ENCODE results near the gene THPO.
A peak's percentile ranks its signal among the peaks of the same experiment; 100 is the strongest.

Gene THPO

DNA sequence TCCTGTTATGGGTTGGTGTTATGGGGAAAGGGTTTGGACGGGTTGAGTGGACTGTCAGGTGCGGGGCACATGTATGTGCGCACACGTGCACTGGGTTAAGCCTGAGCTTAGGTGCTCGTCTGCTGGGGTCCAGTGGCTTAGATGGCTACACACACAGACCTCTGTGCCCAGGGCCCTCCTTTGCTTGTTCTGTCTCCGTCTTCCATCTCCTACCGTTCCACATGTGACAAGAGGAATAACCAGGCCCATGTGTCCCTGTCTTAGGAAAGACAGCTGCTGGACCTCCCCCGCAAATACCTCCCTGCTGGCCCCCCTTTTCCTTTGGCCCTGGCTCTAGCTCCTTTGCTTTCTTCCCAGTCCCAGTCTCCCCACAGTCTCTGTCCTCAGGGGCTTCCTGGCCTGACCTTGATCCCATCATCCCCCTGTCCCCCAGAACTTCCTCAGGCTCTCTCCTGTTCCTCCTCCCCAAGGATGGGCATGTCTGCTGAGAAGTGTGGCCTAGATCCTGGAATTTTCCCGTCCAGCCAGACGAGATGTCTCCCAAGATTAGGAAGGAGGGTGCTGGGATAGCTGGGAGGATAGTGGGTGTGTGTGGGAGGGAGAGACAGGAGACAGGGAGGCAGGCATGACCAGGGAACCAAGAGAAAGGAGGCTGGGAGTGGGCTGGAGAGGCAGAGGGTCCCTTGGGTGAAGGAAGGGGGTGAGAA lies 797 bp upstream of the THPO start:
- TF ChIP-seq CEBPB (IDR thresholded peaks at IDR 0.05) (no peak), YY1 (IDR thresholded peaks at IDR 0.05; ENCODE audit: low read depth) (no peak), FOXM1 (IDR thresholded peaks at IDR 0.05; ENCODE audit: borderline replicate concordance, low read depth) (no peak), RAD21 (IDR thresholded peaks at IDR 0.05; ENCODE audit: low read depth) (no peak), USF1 (IDR thresholded peaks at IDR 0.05) (no peak), TCF12 (IDR thresholded peaks at IDR 0.05; ENCODE audit: low read depth) (no peak), CREB1 (IDR thresholded peaks at IDR 0.05; ENCODE audit: low read depth) (no peak), EGR1 (IDR thresholded peaks at IDR 0.05) (no peak), NFIC (IDR thresholded peaks at IDR 0.05) (no peak)
- TF ChIP-seq, protein P1, sequence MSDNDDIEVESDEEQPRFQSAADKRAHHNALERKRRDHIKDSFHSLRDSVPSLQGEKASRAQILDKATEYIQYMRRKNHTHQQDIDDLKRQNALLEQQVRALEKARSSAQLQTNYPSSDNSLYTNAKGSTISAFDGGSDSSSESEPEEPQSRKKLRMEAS (IDR thresholded peaks at IDR 0.05) = no peak
- TF ChIP-seq, protein P2, sequence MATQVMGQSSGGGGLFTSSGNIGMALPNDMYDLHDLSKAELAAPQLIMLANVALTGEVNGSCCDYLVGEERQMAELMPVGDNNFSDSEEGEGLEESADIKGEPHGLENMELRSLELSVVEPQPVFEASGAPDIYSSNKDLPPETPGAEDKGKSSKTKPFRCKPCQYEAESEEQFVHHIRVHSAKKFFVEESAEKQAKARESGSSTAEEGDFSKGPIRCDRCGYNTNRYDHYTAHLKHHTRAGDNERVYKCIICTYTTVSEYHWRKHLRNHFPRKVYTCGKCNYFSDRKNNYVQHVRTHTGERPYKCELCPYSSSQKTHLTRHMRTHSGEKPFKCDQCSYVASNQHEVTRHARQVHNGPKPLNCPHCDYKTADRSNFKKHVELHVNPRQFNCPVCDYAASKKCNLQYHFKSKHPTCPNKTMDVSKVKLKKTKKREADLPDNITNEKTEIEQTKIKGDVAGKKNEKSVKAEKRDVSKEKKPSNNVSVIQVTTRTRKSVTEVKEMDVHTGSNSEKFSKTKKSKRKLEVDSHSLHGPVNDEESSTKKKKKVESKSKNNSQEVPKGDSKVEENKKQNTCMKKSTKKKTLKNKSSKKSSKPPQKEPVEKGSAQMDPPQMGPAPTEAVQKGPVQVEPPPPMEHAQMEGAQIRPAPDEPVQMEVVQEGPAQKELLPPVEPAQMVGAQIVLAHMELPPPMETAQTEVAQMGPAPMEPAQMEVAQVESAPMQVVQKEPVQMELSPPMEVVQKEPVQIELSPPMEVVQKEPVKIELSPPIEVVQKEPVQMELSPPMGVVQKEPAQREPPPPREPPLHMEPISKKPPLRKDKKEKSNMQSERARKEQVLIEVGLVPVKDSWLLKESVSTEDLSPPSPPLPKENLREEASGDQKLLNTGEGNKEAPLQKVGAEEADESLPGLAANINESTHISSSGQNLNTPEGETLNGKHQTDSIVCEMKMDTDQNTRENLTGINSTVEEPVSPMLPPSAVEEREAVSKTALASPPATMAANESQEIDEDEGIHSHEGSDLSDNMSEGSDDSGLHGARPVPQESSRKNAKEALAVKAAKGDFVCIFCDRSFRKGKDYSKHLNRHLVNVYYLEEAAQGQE (IDR thresholded peaks at IDR 0.05; ENCODE audit: low read depth) = no peak

- TF ChIP-seq CEBPB (IDR thresholded peaks at IDR 0.05) (no peak), YY1 (IDR thresholded peaks at IDR 0.05; ENCODE audit: low read depth) (no peak), CREB1 (IDR thresholded peaks at IDR 0.05; ENCODE audit: low read depth) (no peak), EGR1 (IDR thresholded peaks at IDR 0.05) (no peak), TEAD4 (IDR thresholded peaks at IDR 0.05) (no peak), TCF12 (IDR thresholded peaks at IDR 0.05; ENCODE audit: low read depth) (no peak), FOXM1 (IDR thresholded peaks at IDR 0.05; ENCODE audit: borderline replicate concordance, low read depth) (no peak), RAD21 (IDR thresholded peaks at IDR 0.05; ENCODE audit: low read depth) (no peak), USF1 (IDR thresholded peaks at IDR 0.05) (no peak), TAF1 (IDR thresholded peaks at IDR 0.05; ENCODE audit: low read depth) (no peak), NFIC (IDR thresholded peaks at IDR 0.05) (no peak)
- TF ChIP-seq, protein P2 (IDR thresholded peaks at IDR 0.05; ENCODE audit: low read depth) = no peak
- TF ChIP-seq, protein P1 (IDR thresholded peaks at IDR 0.05) = no peak
Measured at GRCh38 chr3:184377374-184377773, 633 bp downstream of the THPO start.

DNA sequence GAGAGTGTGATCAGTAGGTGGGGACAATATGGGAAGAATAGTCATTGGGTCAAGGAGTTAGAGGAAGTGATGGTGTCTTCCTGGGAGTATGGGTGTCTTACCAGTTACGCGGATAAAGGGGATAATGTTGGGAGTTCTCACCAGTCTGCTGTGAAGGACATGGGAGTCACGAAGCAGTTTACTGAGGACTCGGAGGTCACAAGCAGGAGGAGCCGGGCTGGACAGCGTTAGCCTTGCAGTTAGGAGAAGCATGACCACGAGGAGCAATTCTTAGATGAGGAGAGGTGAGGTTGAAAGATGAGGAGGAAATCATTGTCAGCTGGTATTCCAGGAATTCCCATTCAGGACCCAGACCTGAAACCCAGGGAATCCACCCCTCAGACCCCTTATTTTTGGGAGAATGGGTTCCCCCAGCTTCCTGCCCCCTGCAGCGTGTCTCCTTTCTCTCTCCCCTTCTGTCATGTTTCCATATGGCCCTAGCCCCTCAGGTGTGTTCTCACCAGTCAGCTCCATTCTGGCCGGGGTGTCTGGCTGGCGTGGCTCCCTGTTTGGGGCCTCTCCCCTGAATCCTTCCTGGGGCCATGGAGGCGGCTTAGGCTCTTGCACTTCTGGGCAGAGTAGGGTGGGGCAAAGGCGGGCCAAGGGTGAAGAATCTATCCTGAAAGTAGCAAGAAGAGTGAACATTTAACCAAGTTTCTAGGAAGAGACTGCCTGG lies 2.1 kb downstream of the THPO start:
- TF ChIP-seq, protein P2 (IDR thresholded peaks at IDR 0.05; ENCODE audit: low read depth) = peak; percentile 17; the same call in 1 of the 2 replicates
- TF ChIP-seq CREB1 (IDR thresholded peaks at IDR 0.05; ENCODE audit: low read depth) = no peak
- TF ChIP-seq TAF1 (IDR thresholded peaks at IDR 0.05; ENCODE audit: low read depth) = no peak
- TF ChIP-seq YY1 (IDR thresholded peaks at IDR 0.05; ENCODE audit: low read depth) = no peak
- TF ChIP-seq, protein P1 (IDR thresholded peaks at IDR 0.05) = no peak

- TF ChIP-seq, protein P1 (IDR thresholded peaks at IDR 0.05) = no peak
- no peak for TF ChIP-seq TCF12 (IDR thresholded peaks at IDR 0.05; ENCODE audit: low read depth)
- TF ChIP-seq FOXM1 (IDR thresholded peaks at IDR 0.05; ENCODE audit: borderline replicate concordance, low read depth) = no peak
- no peak for TF ChIP-seq USF1 (IDR thresholded peaks at IDR 0.05)
- TF ChIP-seq TAF1 (IDR thresholded peaks at IDR 0.05; ENCODE audit: low read depth) = no peak
- no peak for TF ChIP-seq CREB1 (IDR thresholded peaks at IDR 0.05; ENCODE audit: low read depth)
- TF ChIP-seq CEBPB (IDR thresholded peaks at IDR 0.05) = no peak
- TF ChIP-seq, protein P2 (IDR thresholded peaks at IDR 0.05; ENCODE audit: low read depth) = no peak
- TF ChIP-seq EGR1 (IDR thresholded peaks at IDR 0.05) = no peak
- TF ChIP-seq EP300 (IDR thresholded peaks at IDR 0.05; ENCODE audit: borderline replicate concordance) = no peak
- TF ChIP-seq YY1 (IDR thresholded peaks at IDR 0.05; ENCODE audit: low read depth) = no peak
- TF ChIP-seq ZBTB7A (IDR thresholded peaks at IDR 0.05; ENCODE audit: low read depth) = no peak
- TF ChIP-seq TEAD4 (IDR thresholded peaks at IDR 0.05) = no peak
- no peak for TF ChIP-seq RAD21 (IDR thresholded peaks at IDR 0.05; ENCODE audit: low read depth)
- TF ChIP-seq NFIC (IDR thresholded peaks at IDR 0.05) = no peak
Measured at GRCh38 chr3:184373422-184373821, 4.6 kb downstream of the THPO start.
